NT2/D1 (cell line): ENCODE results near the gene HSPA12B.

Experiments used
- SUZ12 ChIP-seq: IDR thresholded peaks from 2 replicates; pipeline ENCODE4 v1.6.1; 2011; ENCODE audit not compliant: insufficient read length, insufficient read depth; ENCODE audit errors: extremely low read depth
- YY1 ChIP-seq: IDR thresholded peaks from 2 replicates; pipeline ENCODE4 v1.6.1; 2011; ENCODE audit not compliant: insufficient read length, insufficient read depth
- ZNF274 ChIP-seq: IDR thresholded peaks from 2 replicates; pipeline ENCODE4 v1.6.1; 2011; ENCODE audit warnings: mild to moderate bottlenecking, low read depth, low read length

DNA sequence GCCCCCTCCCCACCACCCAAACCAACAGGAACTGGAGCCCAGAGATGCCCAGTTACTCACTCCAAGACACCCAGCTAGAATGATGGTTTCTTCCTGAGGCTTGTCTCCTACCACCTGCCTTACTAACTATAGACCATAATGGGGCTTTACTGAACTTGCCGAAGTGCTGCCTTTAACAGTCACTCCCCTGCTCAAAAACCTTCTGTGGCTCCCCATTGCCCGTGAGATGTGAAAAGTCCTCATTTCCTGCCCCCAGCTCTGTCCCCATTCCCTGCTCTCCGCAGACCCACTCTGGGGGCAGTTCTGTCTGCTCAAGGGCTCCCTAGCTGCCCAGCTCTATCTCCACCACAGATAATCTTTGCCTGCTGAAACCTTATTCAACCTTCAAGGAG is 25.0 kb upstream of the HSPA12B start:
- TF ChIP-seq ZNF274 (no peak), SUZ12 (no peak), YY1 (no peak)
